ENCODE results near the gene RTCB.
"Not testable (repeated sequence)": the region's sequence is repeated elsewhere in the genome, so short reads cannot be mapped to it uniquely, and the experiment has no call there.

RTCB gene

DNA sequence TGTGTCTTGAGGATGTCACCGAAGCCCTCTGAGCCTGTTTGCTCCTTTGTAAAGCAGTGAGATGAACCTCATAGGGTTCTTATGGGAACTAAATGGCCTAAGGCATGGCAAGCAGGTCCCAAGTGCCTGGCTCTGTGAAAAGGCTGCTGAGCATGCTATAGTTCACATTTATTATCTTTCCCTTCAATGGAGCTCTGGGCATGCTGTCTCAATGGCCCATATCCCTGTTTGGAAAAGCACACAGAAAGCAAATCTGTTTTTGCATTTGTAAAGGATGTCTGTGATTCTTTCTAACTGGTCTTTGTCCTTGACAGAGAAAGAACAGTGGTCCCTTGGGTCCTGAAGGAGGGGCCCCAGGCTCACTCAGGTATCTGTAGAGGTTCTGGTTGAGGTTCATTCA lies 26.4 kb downstream of the RTCB start:
- DNase-seq, result no peak

DNA sequence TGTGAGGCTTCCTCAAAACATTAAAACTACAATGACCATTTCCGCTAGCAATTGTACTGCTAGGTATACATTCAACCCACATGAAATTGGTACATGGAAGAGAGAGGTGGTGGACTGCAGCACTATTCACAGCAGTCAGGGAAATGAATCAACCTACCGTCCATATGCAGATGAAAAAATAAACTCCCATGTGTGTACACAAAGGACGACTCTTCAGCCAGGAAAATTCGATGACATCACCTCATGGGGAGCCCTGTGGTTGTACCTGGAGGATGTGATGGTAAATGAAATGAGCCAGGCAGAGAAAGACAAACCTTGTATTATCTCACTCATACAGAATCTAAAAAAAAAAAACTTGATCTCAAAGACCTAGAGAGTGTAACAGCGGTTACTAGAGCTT lies 31.1 kb downstream of the RTCB start:
- DNase-seq, result no peak

DNA sequence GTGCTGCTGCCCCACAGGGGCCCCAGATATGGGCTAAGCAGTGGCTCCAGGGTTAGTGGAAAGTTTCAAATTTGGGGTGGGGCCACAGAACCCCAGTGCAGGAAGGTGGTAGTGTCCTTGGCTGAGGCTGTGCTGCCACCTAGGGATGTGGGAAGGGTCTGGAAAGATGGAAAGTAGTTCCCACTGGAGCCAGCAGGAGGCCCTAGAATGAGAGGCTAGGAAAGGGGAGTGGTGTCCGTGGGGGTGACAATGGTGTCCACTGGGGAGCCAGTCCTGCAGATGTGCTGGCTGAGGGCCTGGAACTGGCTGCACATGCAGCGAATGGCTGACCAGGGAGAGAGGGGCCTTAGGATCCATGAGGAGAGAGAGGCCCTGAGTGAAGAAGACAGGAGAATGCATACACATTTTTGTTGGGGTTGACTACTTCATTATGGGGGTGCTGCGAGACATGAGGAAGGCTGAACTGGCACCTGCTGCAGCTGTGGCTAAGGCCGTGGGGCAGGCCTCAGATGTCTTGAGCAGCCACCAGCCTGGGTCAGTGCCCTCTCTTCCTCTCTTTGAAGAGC lies 33.3 kb downstream of the RTCB start:
- DNase-seq, result no peak

DNA sequence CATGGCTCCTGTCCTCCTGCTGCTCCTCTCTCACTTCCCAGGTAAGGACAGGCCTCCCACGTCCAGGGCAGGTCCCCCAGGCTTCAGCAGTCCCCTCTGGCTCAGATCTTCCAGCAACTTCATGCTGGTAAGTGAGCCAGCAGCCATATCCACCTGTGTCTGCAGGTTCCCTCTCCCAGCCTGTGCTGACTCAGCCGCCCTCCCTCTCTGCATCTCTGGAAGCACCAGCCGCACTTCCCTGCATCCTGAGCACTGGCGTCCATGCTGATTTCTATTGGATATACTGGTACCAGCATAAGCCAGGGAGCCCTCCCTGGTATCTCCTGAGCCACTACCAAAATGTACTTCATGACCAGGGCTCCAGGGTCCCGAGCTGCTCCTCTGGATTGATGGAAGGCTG lies 35.4 kb downstream of the RTCB start:
- no peak for DNase-seq

DNA sequence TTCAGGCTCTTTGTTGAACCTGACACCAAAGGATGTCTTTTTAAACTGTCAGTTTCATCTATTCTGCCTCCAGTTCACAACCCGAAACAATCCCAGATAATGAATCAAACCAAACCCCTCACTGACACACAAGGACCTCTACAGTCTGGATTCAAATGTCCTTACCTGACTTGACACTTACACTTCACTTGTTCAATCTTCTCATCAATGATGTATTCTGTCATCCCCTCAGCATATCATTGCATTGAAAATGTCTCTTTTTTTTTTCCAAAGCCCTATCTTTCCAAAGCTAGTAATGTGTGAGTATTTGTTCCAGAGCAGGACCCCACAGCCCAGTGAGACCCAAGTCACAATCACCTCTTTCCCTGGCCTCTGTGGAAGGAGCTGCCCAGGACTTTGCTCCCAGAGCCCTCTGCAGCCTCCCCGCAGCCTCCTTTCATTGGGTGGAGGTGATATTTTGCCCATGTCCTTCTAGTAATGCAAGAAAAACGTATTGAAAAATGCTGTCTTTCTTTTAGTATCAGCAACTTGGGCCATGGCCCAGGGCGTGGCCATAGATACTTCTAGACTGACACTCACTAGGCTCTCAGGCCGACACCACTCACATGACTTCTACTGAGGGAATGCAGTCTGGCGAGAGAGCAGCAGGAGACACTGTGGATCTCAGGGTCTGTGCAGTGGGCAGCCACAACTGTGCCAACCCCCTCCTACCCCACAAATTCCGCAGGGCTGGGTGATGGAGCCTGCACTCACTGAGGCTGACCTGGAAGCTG lies 36.2 kb downstream of the RTCB start:
- no peak for DNase-seq

DNA sequence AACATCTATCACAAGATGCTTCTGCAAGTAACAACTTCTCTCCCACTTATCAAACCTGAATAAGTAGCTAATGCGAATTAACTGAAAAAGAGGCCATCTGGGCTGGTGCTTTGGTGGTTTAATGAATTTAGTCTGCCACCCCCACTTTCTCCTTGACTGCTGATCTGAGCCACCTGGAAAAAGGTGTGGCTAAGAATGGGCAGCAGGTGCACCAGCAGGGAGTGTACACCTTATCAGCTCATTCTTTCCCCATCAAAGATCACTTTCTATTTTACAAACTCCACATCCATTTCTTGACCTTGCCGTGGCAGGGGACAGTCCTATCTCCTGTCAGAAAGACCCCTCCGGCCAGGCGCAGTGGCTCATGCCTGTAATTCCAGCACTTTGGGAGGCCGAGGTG lies 47.8 kb downstream of the RTCB start:
- no peak for DNase-seq

DNA sequence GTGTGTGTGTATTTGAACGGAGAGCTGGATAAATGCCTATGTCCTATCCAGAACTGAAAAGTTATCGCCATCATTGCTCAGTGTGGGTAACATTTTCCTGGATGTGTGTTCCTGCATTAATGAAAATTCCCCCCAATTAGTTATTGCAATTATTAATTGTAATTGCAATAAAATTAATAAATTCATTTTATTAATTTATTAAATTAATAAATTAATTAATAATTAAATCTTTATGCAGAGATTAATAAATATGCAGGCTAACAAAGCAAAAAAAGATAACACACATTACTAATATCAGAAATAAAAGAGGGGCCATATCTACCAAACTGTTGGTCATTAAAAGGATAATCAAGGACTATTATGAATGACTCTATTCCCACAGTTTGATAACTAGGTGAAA lies 50.8 kb downstream of the RTCB start:
- DNase-seq, result no peak

DNA sequence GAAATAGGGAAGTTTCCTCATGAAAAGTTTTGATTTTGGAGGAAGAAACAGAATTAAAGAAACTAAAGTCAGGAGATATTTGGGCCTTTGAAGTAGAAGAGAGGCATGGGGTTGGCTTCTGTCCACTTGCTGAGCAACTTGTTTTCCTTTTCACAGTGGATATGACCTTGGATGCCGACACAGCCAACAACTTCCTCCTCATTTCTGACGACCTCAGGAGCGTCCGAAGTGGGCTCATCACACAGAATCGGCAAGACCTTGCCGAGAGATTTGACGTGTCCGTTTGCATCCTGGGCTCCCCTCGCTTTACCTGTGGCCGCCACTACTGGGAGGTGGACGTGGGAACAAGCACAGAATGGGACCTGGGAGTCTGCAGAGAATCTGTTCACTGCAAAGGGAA lies 52.0 kb downstream of the RTCB start:
- DNase-seq, result not testable (repeated sequence)

DNA sequence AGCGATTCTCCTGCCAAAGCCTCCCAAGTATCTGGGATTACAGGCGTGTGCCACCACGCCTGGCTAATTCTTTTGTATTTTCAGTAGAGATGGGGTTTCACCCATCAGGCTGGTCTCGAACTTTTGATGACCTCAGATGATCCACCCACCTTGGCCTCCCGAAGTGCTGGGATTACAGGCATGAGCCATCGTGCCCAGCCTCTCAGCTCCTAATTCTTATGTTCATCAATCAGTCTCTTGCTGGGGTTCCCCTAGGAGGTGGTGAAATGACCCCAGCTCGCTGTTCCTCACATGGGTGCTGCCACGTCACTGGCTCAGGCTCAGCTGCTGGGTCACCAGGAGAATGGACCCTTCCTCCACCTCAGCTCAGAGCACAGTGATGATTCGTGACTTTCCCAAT lies 54.5 kb downstream of the RTCB start, which contains the start of gene RFPL3:
TSS of gene RFPL3 (plus strand) at position 301 of the 400 bp plus-strand sequence. CDS start 205 bp downstream, outside the sequence.
- DNase-seq, result not testable (repeated sequence)

DNA sequence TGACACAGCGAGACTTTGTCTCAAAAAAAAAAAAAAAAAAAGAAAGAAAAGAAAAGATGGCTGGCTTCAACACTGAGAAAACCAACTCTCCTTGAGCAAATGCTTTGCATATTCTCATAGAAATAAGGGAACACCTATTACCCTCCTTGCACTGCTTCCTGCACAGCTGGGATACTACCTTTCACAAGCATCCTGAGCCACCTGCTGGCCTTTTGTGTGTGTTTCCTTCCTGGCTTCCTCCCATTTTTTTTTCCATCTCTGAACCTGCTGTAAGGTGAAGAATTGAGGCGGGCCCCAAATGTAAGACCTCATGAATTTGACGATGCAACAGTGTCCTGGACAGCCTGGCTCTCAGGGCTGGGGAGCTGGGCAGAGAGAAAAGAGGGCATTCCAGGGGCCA lies 56.3 kb downstream of the RTCB start:
- DNase-seq, result no peak

DNA sequence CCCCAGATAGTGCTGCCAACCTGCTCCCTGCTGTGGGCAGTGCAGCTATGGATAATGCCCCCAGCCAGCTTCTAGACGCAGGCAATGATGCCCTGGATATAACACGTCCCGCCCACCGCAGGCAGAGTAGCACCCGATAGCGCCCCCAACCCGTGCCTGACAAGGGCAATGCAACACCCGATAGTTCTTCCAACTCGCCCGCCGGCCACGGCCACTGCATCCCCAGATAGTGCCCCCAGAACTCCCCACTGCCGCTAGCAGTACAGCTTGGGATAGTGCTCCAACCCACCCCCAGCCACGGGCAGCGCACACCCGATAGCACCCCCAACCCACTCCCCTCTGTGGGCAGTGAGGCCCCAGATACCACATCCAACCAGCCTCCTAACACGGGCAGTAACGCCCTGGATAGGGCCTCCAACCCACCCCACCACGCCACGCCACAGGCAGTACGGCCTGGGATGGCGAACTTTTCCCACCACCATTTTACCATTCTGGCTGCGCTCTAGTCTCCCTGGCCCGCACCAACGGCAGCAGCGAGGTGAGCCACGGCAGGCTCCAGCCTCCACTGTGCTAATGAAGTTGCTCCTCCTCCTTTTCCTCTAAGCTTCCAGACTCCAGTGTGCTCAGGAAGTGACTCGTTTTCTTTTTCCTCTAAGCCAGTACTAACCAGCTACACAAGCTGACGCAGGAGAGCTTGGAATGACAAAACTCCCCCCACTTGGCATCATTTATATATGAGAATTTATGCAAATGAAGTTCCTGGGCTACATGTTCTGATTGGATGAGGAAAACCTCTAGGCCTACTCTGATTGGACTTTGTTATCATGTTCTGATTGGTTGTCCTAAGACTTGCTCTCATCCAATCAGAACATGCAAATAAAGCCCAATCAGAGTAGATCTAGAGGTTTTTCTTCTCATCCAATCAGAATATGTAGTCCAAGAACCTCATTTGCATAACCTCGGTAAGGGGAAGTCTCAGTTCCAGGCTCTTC lies 57.4 kb downstream of the RTCB start:
- DNase-seq, result no peak

DNA sequence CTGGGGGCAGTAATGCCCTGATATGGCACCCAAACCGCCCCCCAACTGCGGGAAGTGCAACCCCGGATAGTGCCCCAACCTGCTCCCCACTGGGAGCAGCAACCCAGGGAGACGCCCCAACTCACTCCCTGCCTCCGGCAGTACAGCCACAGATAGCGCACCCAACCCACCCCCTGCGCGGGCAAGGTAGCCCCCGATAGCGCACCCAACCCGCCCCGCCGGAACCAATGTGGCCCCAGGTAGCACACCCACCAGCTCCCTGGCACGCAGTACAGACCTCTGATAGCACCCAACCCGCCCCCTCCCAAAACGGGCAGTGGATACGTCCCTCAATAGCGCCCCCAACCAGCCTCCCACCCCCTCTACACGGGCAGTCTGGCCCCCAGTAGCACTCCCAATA lies 58.2 kb downstream of the RTCB start:
- no peak for DNase-seq

DNA sequence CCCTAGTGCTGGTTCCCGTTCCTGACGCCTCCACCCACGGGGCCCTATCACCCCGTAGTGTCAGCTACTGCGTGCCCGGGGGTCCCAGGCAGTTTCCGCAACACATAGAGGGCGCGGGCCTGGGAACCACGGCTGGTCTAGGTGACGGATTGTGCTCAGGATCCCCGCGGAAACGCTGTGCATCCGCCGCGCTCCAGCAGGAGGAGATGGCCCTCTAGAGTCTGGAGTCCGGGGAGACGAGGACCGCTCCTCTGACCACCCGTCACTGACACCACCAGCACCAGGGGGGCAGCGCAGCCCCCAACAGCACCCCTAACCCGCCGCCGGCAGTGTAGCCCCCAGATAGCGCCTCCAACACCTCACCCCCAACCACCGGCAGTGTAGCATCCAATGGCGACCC lies 58.8 kb downstream of the RTCB start:
- no peak for DNase-seq

DNA sequence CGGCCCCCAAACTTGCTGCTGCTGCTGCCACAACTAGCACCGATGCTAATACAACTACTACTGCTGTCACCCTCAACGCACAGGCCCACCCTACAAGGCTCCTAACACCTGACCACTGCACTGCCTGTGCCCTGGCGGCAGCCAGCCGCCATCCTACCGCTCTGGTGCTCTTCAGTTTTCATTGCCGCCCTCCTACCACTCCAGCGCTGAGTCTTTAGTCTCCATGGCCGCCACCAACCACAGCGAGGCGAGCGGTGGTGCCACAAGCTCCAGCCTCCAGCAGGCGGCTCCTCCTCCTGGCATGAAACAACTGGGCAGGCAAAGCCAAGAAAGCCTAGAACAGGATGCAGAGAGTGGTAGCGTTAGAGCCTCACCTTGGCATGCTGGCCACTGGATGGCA lies 59.4 kb downstream of the RTCB start:
- DNase-seq, result no peak

DNA sequence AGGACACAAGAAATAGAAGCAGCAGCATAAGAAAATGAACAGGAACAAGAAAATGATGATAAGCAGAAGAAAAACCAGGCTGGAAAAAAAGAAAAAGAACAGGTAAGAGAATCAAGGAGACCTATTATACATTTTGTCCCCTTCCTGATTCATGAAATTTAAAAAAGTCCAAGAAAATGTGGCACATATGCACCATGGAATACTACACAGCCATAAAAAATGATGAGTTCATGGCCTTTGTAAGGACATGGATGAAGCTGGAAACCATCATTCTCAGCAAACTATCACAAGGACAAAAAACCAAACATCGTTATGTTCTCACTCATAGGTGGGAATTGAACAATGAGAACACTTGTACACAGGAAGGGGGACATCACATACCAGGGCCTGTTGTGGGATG lies 60.2 kb downstream of the RTCB start:
- DNase-seq, result not testable (repeated sequence)

DNA sequence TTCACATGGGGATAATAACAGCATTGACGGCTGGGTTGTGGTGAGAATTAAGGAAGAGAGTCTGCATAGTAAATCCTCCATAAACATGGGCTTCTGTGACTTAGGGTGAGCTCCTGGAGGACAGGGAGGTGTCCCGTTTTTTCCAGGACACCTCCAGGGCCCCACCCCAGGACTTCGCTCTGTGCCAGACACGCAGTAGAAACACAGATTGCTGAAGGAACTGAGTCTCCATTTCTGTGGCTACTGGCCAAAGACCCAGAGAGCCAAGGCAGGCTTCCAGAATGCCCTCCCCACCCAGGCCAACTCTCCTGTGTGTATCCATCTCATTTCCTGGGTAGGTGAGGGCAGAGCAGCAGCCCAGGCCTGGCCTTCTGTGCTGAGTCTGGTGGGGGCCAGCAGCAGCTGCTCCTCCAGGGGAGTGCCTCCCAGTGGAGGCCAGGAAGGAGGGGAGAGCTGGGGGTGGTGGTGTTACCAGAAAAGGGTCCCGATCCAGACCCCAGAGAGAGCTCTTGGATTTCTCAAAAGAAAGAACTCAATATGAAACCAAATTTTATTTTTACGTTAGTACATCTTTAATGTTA lies 63.9 kb downstream of the RTCB start:
- DNase-seq, result no peak

DNA sequence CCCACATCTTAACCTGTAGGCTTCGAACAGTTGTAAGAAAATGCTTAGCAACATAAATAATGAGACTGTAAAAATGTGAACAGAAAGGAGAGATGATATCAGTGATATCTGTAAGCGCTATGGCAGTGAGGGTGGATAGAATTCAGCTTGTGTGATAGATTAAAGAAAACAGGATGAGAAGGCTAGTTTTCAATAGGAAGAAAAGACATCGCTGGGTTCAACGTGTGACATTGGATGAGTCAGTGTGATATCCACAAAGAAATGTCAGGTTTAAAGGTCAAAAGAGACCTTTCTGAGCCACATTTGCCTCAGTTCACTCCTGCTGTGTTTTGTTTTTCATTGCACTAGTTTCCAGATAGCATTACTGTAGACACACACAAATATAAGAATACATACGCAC lies 68.1 kb downstream of the RTCB start:
- DNase-seq, result no peak

DNA sequence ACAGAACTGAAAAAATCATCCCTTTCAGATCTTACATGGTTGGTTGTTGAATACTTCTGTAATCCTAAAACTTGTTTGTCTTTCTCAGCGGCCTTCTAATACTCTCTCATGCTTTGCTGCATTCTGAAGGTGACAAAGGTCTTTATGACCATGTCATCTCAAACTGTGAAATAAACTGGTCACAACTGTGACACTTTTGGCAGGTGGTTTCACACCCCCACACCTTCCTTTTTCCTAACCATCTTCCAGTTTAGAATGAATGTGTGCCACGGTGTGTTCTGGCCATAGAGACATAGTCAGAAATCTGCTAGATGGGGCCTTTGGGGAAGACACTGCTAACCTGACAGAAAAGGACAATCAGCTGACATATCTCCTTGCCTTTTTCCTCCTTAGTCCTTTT lies 69.1 kb downstream of the RTCB start:
- DNase-seq, result no peak

DNA sequence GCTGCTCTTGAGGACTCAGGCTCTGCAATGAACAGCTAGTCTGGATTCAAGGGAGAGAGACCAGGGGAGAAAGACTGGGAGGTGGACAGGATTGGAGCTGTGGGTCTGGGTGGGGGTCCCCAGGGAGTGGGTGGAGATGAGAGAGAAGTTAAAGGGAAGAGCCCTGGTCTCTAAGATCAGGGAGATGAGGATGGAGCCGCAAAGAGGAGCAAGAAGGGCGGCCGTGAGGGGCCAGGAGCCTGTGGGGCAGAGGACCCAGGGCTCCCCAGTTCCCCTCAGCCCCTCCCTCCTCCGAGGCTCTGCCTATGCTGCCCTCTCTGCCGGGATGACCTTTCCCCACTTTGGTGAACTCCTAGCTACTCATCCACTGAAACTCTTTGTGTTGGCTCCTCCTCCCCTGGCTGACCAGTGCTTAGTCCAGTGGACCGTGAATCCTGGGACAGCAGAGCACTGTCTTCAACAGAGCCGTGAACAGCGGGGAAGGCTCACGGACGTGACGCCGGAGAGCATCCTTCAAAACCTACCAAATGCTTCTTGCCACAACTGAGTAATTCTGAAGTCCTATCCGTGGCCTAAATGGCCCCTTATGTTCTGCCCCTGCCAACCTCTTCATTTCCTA lies 70.8 kb downstream of the RTCB start:
- DNase-seq, result no peak

DNA sequence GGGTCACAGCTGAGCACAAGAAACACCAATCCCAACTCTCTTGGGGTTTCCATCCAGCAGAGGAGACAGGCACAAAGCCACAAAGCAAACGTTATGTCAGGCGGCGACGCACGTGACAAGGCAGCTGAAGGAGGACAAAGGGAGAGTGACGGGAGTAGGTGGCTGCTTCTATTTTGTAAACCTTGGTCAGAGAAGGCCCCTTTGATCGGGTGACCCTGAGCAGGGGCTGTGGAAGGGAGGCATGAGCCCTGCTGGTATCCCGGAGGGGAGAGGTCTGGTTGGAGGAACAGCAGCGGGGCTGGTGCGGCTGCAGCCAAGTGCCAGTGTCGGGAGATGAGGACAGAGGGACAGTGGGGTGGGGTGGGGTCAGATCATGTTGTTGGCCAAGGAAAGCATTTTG lies 71.6 kb downstream of the RTCB start:
- no peak for DNase-seq

DNA sequence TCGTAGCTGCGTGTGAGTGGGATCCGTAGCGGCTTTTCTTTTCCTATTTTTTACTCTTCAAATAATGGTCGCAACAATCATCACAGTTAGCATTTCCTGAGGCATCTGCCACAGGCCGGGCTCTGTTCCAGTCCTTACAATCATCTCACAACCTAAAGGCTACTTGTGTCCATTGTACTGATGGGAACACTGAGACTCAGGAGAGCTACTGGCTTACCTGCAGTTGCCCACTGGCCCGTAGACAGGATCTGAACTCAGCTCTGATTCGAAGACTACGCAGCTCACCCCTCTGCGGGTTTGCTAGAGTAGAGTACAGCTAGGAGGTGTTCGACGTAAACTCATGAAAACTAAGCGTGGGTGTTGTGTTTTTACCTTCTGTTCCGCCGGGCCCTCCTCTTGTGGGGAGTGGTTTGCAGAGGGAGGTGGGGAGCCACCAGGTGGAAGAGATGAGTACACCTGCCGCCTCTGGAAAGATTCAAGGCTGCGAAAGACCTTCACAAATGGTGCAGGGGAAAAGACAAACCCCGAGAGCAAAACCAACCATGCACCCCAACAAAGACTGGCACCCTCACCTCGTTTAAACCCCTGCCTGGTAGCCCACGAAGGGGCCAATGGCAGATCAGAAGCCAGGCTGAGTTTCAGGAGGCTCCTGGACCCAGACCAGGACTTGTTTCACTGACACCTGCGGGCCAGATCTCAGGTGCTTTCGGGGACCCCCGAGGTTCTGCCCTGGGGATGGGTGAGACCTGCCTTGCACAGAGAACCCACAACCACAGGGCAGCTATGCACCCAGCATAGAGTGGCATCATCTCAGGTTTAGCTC lies 72.6 kb downstream of the RTCB start:
- no peak for DNase-seq

DNA sequence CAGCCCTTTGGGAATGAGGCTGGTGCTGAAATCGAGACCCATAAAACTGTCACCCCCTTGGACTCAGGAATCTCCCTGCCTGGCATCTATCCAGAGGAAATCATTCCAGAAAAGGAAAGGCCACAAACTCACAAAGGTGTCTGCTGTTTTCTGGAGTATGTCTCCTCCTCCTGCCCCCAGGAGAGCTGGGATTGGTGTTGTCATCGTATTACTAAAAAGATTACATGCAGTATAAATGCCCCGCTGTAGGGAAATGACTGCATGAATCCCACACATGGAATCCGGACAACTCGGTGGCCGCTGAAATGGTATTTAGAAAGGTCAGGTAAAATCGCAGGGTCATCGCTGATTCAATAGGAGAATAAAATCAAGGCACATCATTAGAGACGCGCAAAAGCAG lies 73.3 kb downstream of the RTCB start:
- no peak for DNase-seq
